ENCODE data around the gene KLHL22.
A peak's percentile ranks its signal among the peaks of the same experiment; 100 is the strongest.
"Not testable (repeated sequence)": the region's sequence is repeated elsewhere in the genome, so short reads cannot be mapped to it uniquely, and the experiment has no call there.

KLHL22 gene

GRCh38 chr22:20523086-20523983, 27.7 kb upstream of the KLHL22 start:
- no peak for DNase-seq

GRCh38 chr22:20522134-20523004, 26.8 kb upstream of the KLHL22 start:
- no peak for DNase-seq

- no peak for DNase-seq
Measured at GRCh38 chr22:20520093-20520511, 24.5 kb upstream of the KLHL22 start.

GRCh38 chr22:20519558-20519957, 24.0 kb upstream of the KLHL22 start:
- no peak for DNase-seq

- no peak for DNase-seq
Measured at GRCh38 chr22:20517841-20518592, 22.4 kb upstream of the KLHL22 start.

GRCh38 chr22:20517422-20517821, 21.8 kb upstream of the KLHL22 start:
- DNase-seq, result no peak

GRCh38 chr22:20516399-20516798, 20.8 kb upstream of the KLHL22 start:
- no peak for DNase-seq

- DNase-seq, result no peak
Measured at GRCh38 chr22:20514658-20515406, 19.2 kb upstream of the KLHL22 start.

GRCh38 chr22:20511578-20512229, 16.1 kb upstream of the KLHL22 start:
- no peak for DNase-seq

GRCh38 chr22:20510811-20511577, 15.4 kb upstream of the KLHL22 start:
- DNase-seq, result no peak

- DNase-seq, result no peak
Measured at GRCh38 chr22:20509344-20510047, 13.9 kb upstream of the KLHL22 start.

GRCh38 chr22:20508815-20509271, 13.2 kb upstream of the KLHL22 start:
- DNase-seq, result no peak

GRCh38 chr22:20508067-20508755, 12.6 kb upstream of the KLHL22 start:
- DNase-seq, result not testable (repeated sequence)

- peak; percentile 60 to 93 for DNase-seq
Measured at GRCh38 chr22:20507253-20508066, 11.9 kb upstream of the KLHL22 start, which contains the start of gene MED15. Gene MED15 (plus strand): TSS chr22:20507610. CDS start chr22:20507679, 69 bp downstream.

- DNase-seq, result no peak
Measured at GRCh38 chr22:20506543-20507252, 11.1 kb upstream of the KLHL22 start.

- not testable (repeated sequence) for DNase-seq
Measured at GRCh38 chr22:20504293-20504922, 8.8 kb upstream of the KLHL22 start.

GRCh38 chr22:20503816-20504215, 8.2 kb upstream of the KLHL22 start:
- DNase-seq, result no peak
